ENCODE measurements around the gene RNF25. TPM values are rescaled to one million over a fixed set of nuclear protein-coding genes. Genes with fewer than 3 reads are reported as not detected.

The RNF25 gene
- total RNA-seq, 1 experiment from 2014 or later = 55.8 TPM

DNA sequence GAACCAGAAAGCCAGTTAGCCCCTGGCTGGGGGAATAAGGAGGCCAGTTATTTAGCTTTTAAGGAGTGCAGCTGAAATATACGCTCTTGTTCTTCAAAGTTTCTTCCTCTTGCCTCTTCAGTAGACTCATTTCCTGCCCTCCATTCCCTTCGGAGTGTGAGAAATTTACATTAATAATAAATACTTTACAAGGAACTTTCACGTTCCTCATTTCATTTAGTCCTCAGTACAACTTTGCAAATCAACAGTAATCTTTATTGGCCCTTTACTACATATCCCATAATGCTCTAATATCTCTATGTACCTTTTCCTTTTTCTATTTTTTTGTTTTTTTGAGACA is 48.5 kb downstream of the RNF25 start:
- no peak for DNase-seq (ENCODE audit: low spot score)

DNA sequence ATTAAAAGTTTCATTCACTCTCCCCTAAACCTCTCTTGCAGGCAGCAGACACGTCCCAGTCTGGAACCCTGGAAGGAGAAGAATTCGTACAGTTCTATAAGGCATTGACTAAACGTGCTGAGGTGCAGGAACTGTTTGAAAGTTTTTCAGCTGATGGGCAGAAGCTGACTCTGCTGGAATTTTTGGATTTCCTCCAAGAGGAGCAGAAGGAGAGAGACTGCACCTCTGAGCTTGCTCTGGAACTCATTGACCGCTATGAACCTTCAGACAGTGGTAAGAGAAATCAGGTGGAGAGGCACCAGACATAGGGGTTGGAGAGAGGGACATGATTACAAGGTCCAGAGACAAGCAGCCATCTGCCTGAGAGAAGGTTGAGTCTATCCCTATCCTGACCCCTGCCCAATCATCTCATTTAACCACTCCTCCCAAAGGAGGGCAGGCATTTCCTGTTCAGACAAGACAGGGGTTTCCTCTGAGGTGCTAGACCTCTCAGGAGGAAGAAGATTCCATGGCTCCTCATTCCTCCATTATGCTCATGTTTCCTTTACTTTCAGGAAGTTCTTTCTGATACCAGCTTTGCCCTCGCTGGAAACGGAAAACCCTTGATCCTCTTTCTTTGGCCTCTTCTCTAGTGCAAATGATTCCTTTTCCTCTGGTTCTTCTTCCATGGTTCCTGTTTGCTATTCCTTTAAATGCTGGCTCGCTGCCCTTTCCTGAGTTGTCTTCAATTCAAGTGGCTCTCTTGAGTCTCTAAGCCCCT is 49.0 kb downstream of the RNF25 start:
- DNase-seq (ENCODE audit: low spot score) = no peak

DNA sequence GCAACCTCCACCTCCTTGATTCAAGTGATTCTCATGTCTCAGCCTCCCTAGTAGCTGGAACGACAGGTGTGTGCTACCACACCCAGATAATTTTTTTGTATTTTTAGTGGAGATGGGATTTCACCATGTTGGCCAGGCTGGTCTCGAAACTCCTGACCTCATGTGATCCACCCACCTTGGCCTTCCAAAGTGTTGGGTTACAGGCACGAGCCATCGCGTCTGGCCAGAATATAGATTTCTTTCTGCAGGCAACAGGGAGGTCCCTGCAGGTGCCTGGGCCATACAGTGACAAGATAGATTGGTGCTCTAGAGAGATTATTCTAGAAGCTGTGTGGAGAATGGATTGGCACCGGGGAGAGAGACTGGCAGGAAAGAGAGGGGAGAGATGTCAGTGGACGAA is 50.8 kb downstream of the RNF25 start:
- no peak for DNase-seq (ENCODE audit: low spot score)

DNA sequence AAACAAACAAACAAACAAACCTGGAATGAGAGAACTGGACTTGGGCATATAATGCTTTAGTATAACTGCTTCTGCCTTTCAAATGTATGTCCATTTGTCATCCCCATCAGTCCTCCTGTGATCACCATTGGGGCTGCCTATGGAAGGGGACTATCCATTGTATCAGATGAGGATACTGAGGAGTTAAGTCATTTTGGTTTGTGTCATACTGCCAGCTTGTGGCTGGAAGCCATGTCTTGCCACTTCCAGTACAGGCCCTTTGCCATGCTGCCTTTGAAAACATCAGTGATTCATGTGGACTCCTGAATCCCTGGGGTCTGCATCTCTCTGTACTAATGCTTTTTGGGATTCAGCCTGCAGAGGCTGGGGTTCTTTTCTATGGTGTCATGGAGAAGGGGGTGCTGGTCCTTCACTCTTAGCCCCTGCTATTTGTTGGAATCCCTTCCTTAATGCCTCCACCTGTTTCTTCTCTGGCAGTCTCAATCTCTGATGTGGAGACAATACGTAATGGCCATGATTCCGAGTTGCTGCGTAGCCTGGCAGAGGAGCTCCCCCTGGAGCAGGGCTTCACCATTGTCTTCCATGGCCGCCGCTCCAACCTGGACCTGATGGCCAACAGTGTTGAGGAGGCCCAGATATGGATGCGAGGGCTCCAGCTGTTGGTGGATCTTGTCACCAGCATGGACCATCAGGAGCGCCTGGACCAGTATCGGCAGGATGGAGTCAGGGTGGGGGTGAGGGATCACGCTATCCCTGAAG is 53.5 kb downstream of the RNF25 start:
- no peak for DNase-seq (ENCODE audit: low spot score)

DNA sequence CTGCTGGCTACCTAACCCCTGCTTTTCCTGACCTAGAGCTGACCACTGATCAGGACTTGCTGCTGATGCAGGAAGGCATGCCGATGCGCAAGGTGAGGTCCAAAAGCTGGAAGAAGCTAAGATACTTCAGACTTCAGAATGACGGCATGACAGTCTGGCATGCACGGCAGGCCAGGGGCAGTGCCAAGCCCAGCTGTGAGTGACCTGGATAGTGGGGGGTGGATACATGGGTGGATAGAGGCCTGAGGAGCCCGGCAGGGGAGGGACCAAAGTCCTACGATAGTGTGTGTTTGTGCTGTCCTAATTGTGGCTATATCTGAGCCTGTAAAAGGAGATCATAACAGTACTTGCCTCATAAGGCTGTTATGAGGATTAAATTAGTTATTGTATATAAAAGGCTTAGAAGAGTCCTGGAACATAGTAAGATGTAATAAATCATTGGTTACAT is 55.9 kb downstream of the RNF25 start:
- DNase-seq (ENCODE audit: low spot score) = no peak

Other genes starting within 250 kb of the RNF25 start
- gene USP37, start 103.7 kb downstream of the RNF25 start, total RNA-seq (2014; rRNA removed; shearing (Covaris generic)) = 3.9 and 4.1 TPM in 2 replicates
- 60.1 and 64.3 TPM in 2 replicates for gene CNOT9, start 103.2 kb downstream of the RNF25 start, total RNA-seq (2014; rRNA removed; shearing (Covaris generic))
- gene PLCD4, start 64.1 kb downstream of the RNF25 start, total RNA-seq (2014; rRNA removed; shearing (Covaris generic)) = not detected in 2 replicates
- gene ZNF142, start 12.4 kb downstream of the RNF25 start, total RNA-seq (2014; rRNA removed; shearing (Covaris generic)) = 22.9 and 24.3 TPM in 2 replicates
- gene BCS1L, start 12.3 kb downstream of the RNF25 start, total RNA-seq (2014; rRNA removed; shearing (Covaris generic)) = 54.2 and 60.4 TPM in 2 replicates
- gene STK36, start 84 bp upstream of the RNF25 start, total RNA-seq (2014; rRNA removed; shearing (Covaris generic)) = 17.9 and 22.4 TPM in 2 replicates
- gene TTLL4, start 38.8 kb upstream of the RNF25 start, total RNA-seq (2014; rRNA removed; shearing (Covaris generic)) = 22.8 and 33.3 TPM in 2 replicates
- gene CYP27A1, start 110.1 kb upstream of the RNF25 start, total RNA-seq (2014; rRNA removed; shearing (Covaris generic)) = 1.4 and 2.4 TPM in 2 replicates
- not detected in 2 replicates for gene PRKAG3, start 159.8 kb upstream of the RNF25 start, total RNA-seq (2014; rRNA removed; shearing (Covaris generic))
- gene WNT6, start 187.8 kb upstream of the RNF25 start, total RNA-seq (2014; rRNA removed; shearing (Covaris generic)) = not detected in 2 replicates
- gene WNT10A, start 208.8 kb upstream of the RNF25 start, total RNA-seq (2014; rRNA removed; shearing (Covaris generic)) = 14.9 and 18.7 TPM in 2 replicates

Measured in HT-29 (cell line).